H1 (cell line): ENCODE measurements around the gene GPS1. TPM values are rescaled to one million over a fixed set of nuclear protein-coding genes. Genes with fewer than 3 reads are reported as not detected.

Experiments used
- CTCF ChIA-PET: fragments of 300-600 bp; sonication (Branson Sonifier 250); formaldehyde crosslinking; loops from one replicate; lab custom pipeline; 2021; ENCODE audit not compliant: partially characterized antibody; lab: Charles Lee
- POLR2A ChIA-PET: fragments of 300-600 bp; sonication (Branson Sonifier 250); formaldehyde crosslinking; loops from one replicate; lab custom pipeline; 2021; ENCODE audit warnings: inconsistent platforms; ENCODE audit not compliant: partially characterized antibody; lab: Charles Lee
- DNase-seq, 2 experiments: peaks; one replicate each; pipeline versions ENCODE4 v3.0.0 to v3.0.0-alpha.2; 2010 to 2022; ENCODE audit warnings: low spot score in 2 of 2, low read depth in 1 of 2, mixed read lengths in 1 of 2
- FAIRE-seq: peaks from 2 replicates; lab custom pipeline; 2011; peaks lifted over from hg19 to GRCh38; lab: Jason Lieb, UNC
- H2AFZ ChIP-seq: 2 replicates; pipeline ENCODE4 v1.8.1; 2012; ENCODE audit warnings: low read length, inconsistent platforms
- H2AK5ac ChIP-seq: 2 replicates; pipeline ENCODE4 v1.6.1; 2013; ENCODE audit warnings: low read depth, low read length
- H2BK120ac ChIP-seq: replicated peaks from 2 replicates; pipeline ENCODE3; 2013; ENCODE audit warnings: low read depth, low read length, inconsistent platforms
- H2BK12ac ChIP-seq: 2 replicates; pipeline ENCODE4 v1.6.1; 2013; ENCODE audit warnings: low read depth, low read length
- H2BK15ac ChIP-seq: 2 replicates; pipeline ENCODE4 v1.6.1; 2013; ENCODE audit warnings: low read length
- H2BK20ac ChIP-seq: 2 replicates; pipeline ENCODE4 v1.6.1; 2013; ENCODE audit warnings: low read length
- H2BK5ac ChIP-seq: 2 replicates; pipeline ENCODE4 v1.6.1; 2013; ENCODE audit warnings: low read depth, low read length
- H3K14ac ChIP-seq: 2 replicates; pipeline ENCODE4 v1.6.1; 2013; ENCODE audit warnings: inconsistent platforms; ENCODE audit not compliant: insufficient read length
- H3K18ac ChIP-seq: 2 replicates; pipeline ENCODE4 v1.6.1; 2013; ENCODE audit warnings: low read length; ENCODE audit errors: extremely low read depth
- H3K23ac ChIP-seq: 2 replicates; pipeline ENCODE4 v1.6.1; 2013; ENCODE audit warnings: inconsistent platforms; ENCODE audit not compliant: insufficient read length
- H3K23me2 ChIP-seq: 2 replicates; pipeline ENCODE4 v1.6.1; 2013; ENCODE audit warnings: low read depth, low read length
- H3K27ac ChIP-seq: 2 replicates; pipeline ENCODE4 v1.6.1; 2011; ENCODE audit warnings: low read depth, low read length, inconsistent platforms
- H3K27me3 ChIP-seq, 4 experiments: replicated peaks in 1 of 4; 1 replicate in 1 of 4; 2 replicates in 3 of 4; pipeline versions ENCODE4 v1.6.1 to v1.8.1; 2011 to 2013; ENCODE audit warnings: low read length in 3 of 4, mild to moderate bottlenecking in 3 of 4, inconsistent platforms in 2 of 4, mixed read lengths in 2 of 4, moderate library complexity in 1 of 4; ENCODE audit not compliant: control insufficient read depth in 3 of 4, insufficient read depth in 3 of 4; ENCODE audit errors: extremely low read depth in 1 of 4
- H3K36me3 ChIP-seq, 4 experiments: 2 replicates each; pipeline versions ENCODE4 v1.6.1 to v1.8.1; 2011 to 2013; ENCODE audit warnings: mild to moderate bottlenecking in 4 of 4, low read length in 3 of 4, moderate library complexity in 2 of 4, control low read depth in 1 of 4, inconsistent platforms in 1 of 4; ENCODE audit not compliant: insufficient read depth in 4 of 4, control insufficient read depth in 2 of 4
- H3K4ac ChIP-seq: replicated peaks from 2 replicates; pipeline ENCODE3; 2013; ENCODE audit warnings: low read length, low read depth, mixed read lengths, inconsistent platforms; ENCODE audit not compliant: insufficient read length
- H3K4me1 ChIP-seq, 4 experiments: replicated peaks in 1 of 4; 1 replicate in 1 of 4; 2 replicates in 3 of 4; pipeline versions ENCODE4 v1.6.1 to v1.8.1; 2011 to 2013; ENCODE audit warnings: low read length in 3 of 4, inconsistent platforms in 2 of 4, mixed read lengths in 1 of 4; ENCODE audit not compliant: insufficient read depth in 4 of 4, control insufficient read depth in 3 of 4
- H3K4me2 ChIP-seq, 2 experiments: 2 replicates each; pipeline versions ENCODE4 v1.6.1 to v1.8.1; 2011 to 2013; ENCODE audit warnings: low read depth in 2 of 2, low read length in 2 of 2, control low read depth in 1 of 2, inconsistent platforms in 1 of 2, mild to moderate bottlenecking in 1 of 2; ENCODE audit not compliant: insufficient read depth in 1 of 2
- H3K4me3 ChIP-seq, 4 experiments: fragments of 200-600, 300-600 bp in 1 of 4; sonication (generic), shearing (Covaris generic), sonication (Bioruptor Twin) in 1 of 4; 2 replicates each; pipeline versions ENCODE4 v1.5.1 to v1.8.1; 2011 to 2016; ENCODE audit warnings: low read length in 4 of 4, low read depth in 3 of 4, control low read depth in 2 of 4, inconsistent platforms in 2 of 4, mild to moderate bottlenecking in 2 of 4, mixed read lengths in 1 of 4, moderate library complexity in 1 of 4; ENCODE audit not compliant: insufficient read depth in 2 of 4; ENCODE audit errors: extremely low read depth in 1 of 4
- H3K56ac ChIP-seq: replicated peaks from 2 replicates; pipeline ENCODE3; 2013; ENCODE audit warnings: low read depth, mild to moderate bottlenecking, mixed read lengths, low read length, inconsistent platforms; ENCODE audit not compliant: insufficient read length
- H3K79me1 ChIP-seq: 2 replicates; pipeline ENCODE4 v1.6.1; 2013; ENCODE audit warnings: low read depth, low read length, control low read depth
- H3K79me2 ChIP-seq, 2 experiments: 2 replicates each; pipeline versions ENCODE4 v1.6.1 to v1.8.1; 2012 to 2013; ENCODE audit warnings: low read length in 2 of 2, mild to moderate bottlenecking in 2 of 2, inconsistent platforms in 1 of 2; ENCODE audit not compliant: insufficient read depth in 2 of 2, control insufficient read depth in 1 of 2
- H3K9ac ChIP-seq, 4 experiments: replicated peaks in 1 of 4; 1 replicate in 1 of 4; 2 replicates in 3 of 4; pipeline versions ENCODE4 v1.6.1 to v1.8.1; 2011 to 2013; ENCODE audit warnings: low read depth in 3 of 4, low read length in 3 of 4, control low read depth in 2 of 4, mild to moderate bottlenecking in 2 of 4, moderate library complexity in 2 of 4, inconsistent platforms in 1 of 4; ENCODE audit errors: extremely low read depth in 1 of 4
- H3K9me3 ChIP-seq, 2 experiments: 2 replicates each; pipeline versions ENCODE4 v1.6.1 to v1.8.1; 2012 to 2013; ENCODE audit warnings: mild to moderate bottlenecking in 2 of 2, moderate library complexity in 2 of 2, control low read depth in 1 of 2, inconsistent platforms in 1 of 2, low read depth in 1 of 2, low read length in 1 of 2, mixed read lengths in 1 of 2; ENCODE audit not compliant: insufficient read depth in 2 of 2
- H4K20me1 ChIP-seq, 2 experiments: replicated peaks in 1 of 2; 2 replicates each; pipeline versions ENCODE3 to v1.8.1; 2011 to 2013; ENCODE audit warnings: inconsistent platforms in 2 of 2, low read length in 2 of 2, mild to moderate bottlenecking in 1 of 2; ENCODE audit not compliant: insufficient read depth in 2 of 2, control insufficient read depth in 1 of 2
- H4K5ac ChIP-seq: 2 replicates; pipeline ENCODE4 v1.6.1; 2013; ENCODE audit warnings: low read length, low read depth, mixed read lengths, inconsistent platforms; ENCODE audit not compliant: insufficient read length
- H4K8ac ChIP-seq: 2 replicates; pipeline ENCODE4 v1.8.0; 2013; ENCODE audit warnings: mild to moderate bottlenecking, moderate library complexity, low read length, inconsistent platforms; ENCODE audit not compliant: insufficient read depth; ENCODE audit errors: extremely low read depth
- H4K91ac ChIP-seq: replicated peaks from 2 replicates; pipeline ENCODE3; 2013; ENCODE audit warnings: low read length, mixed read lengths, inconsistent platforms; ENCODE audit not compliant: insufficient read length
- ATF3 ChIP-seq: IDR thresholded peaks from 2 replicates; pipeline ENCODE4 v1.6.1; 2011; ENCODE audit warnings: low read depth, mild to moderate bottlenecking, low read length; ENCODE audit not compliant: insufficient read depth
- CHD2 ChIP-seq: IDR thresholded peaks from 2 replicates; pipeline ENCODE4 v1.6.1; 2012; ENCODE audit warnings: low read length, improper control_type of control experiment
- CTCF ChIP-seq, 3 experiments: IDR thresholded peaks; 1 replicate in 2 of 3; 2 replicates in 1 of 3; pipeline versions ENCODE4 v1.5.1 to v1.6.1; 2011; ENCODE audit warnings: low read length in 3 of 3, mild to moderate bottlenecking in 3 of 3, inconsistent platforms in 2 of 3, low read depth in 1 of 3, moderate library complexity in 1 of 3; ENCODE audit not compliant: insufficient read depth in 1 of 3; ENCODE audit errors: control extremely low read depth in 1 of 3
- JUN ChIP-seq: IDR thresholded peaks from 2 replicates; pipeline ENCODE4 v1.6.1; 2011; ENCODE audit warnings: low read depth, mild to moderate bottlenecking, improper control_type of control experiment, low read length
- SP4 ChIP-seq: IDR thresholded peaks from 2 replicates; pipeline ENCODE4 v1.6.1; 2012; ENCODE audit warnings: low read length, inconsistent platforms
- TBP ChIP-seq: IDR thresholded peaks from 2 replicates; pipeline ENCODE4 v1.6.1; 2011; ENCODE audit warnings: low read depth, low read length, improper control_type of control experiment
- USF2 ChIP-seq: IDR thresholded peaks from 2 replicates; pipeline ENCODE4 v1.6.1; 2011; ENCODE audit warnings: low read length, improper control_type of control experiment
- YY1 ChIP-seq: IDR thresholded peaks from 2 replicates; pipeline ENCODE4 v1.6.1; 2011; ENCODE audit warnings: low read depth, mild to moderate bottlenecking, low read length
- WGBS, 2 experiments: shearing (Covaris generic) in 1 of 2; methylation state at CpG; one replicate each; pipeline versions ENCODE4 v1.1.6 to v1.1.7; 2013 to 2015; ENCODE audit warnings: low lambda C conversion rate in 2 of 2, mixed read lengths in 2 of 2, inconsistent platforms in 1 of 2, low coverage in 1 of 2, missing lambda C conversion rate in 1 of 2; ENCODE audit not compliant: insufficient replicate concordance in 2 of 2, insufficient coverage in 1 of 2, insufficient read length in 1 of 2; ENCODE audit errors: extremely low coverage in 1 of 2, missing lambda C conversion rate in 1 of 2; 5-methylcytosine and 5-hydroxymethylcytosine counted together
- polyA plus RNA-seq, 7 experiments: library from polyadenylated mRNA; depleted of rRNA in 3 of 7; stranded (reverse) in 5 of 7; unstranded in 2 of 7; fragments of >200 nt in 5 of 7; fragments of 200-250 nt in 2 of 7; gene quantifications; 1 replicate in 5 of 7; 2 replicates in 1 of 7; 4 replicates in 1 of 7; pipeline versions ENCODE4 v1.2.1 to v1.2.3, GENCODE V29; 2011 to 2013; ENCODE audit warnings: missing spikeins in 2 of 7, mixed read lengths in 2 of 7
- total RNA-seq: library from RNA; stranded (reverse); fragmentation: NEBNext Ultra II Directional; extraction: Animal tissue kit (Norgen Biotek cat#: 25700); gene quantifications from 2 replicates; pipeline ENCODE4 v1.2.1, GENCODE V29; 2021

Gene GPS1
- total and polyA plus RNA-seq, 2 of the 8 experiments (the other 6 are each of a cell fraction or from before 2014, with no cell fraction given) = 153 to 277 TPM

- Histone ChIP-seq H3K79me1 (peaks cover 3% of the 10 kb centered on the region), H2AFZ (no peak overlapping the region), H3K4ac (no peak overlapping the region), H2BK120ac (no peak overlapping the region), H4K8ac (no peak overlapping the region; the same call in 1 of the 2 replicates), H3K14ac (no peak overlapping the region), H4K20me1 (peaks cover 3 to 4% of the 10 kb centered on the region in 2 experiments), H2BK20ac (no peak overlapping the region), H2AK5ac (peak overlapping the region; percentile 82; the same call in 1 of the 2 replicates), H4K5ac (no peak overlapping the region), H3K56ac (no peak overlapping the region), H3K4me2 (no peak overlapping the region), H3K79me2 (no peaks in the 10 kb centered on the region), H3K18ac (no peak overlapping the region; the same call in 1 of the 2 replicates), H3K9me3 (no peaks in the 10 kb centered on the region), H3K27ac (no peak overlapping the region), H3K36me3 (no peaks in the 10 kb centered on the region), H2BK15ac (0 out of 2 replicates have a peak overlapping the region, but pooled peaks have one; percentile 5), H3K4me1 (peaks cover 0 to 1% (median 0%) of the 10 kb centered on the region in 4 experiments; a peak in 1 of 7 replicates), H2BK5ac (peak overlapping the region; percentile 60; the same call in 1 of the 2 replicates), H3K27me3 (no peaks in the 10 kb centered on the region), H3K9ac (peak overlapping the region in 1 of 4 experiments; percentile 29; a peak in 1 of 7 replicates), H4K91ac (no peak overlapping the region), H2BK12ac (peak overlapping the region; percentile 50; the same call in 1 of the 2 replicates), H3K4me3 (no peak overlapping the region), H3K23me2 (0 out of 2 replicates have a peak, but pooled peaks cover 1% of the 10 kb centered on the region), H3K23ac (peak overlapping the region; percentile 89)
- WGBS, 2 experiments = 94% methylated on average over 22 of the region's 30 CpGs; no CpG with 5 or more reads in 1 of the 2 experiments
- POLR2A ChIA-PET = interaction anchor here (1.8 kb wide), 1 partner anchor 11 kb away, joined by 9 read pairs; no protein-coding TSS in a partner anchor
- DNase-seq (no peak), FAIRE-seq (no peak)
- CTCF ChIA-PET = interaction anchor here (0.8 to 4.0 kb wide), 3 partner anchors 10 to 14 kb away, joined by 4 to 29 read pairs (median 7); no protein-coding TSS in a partner anchor
- TF ChIP-seq CHD2 (no peak), SP4 (no peak), JUN (no peak), USF2 (no peak), CTCF (IDR thresholded peaks at IDR 0.05; ENCODE audit: control extremely low read depth in 1 of 3, insufficient read depth in 1 of 3, low read depth in 1 of 3, low read length in 3 of 3) (no peak), YY1 (no peak), TBP (no peak), ATF3 (no peak)
Measured at GRCh38 chr17:82005701-82006348, 45.9 kb upstream of the GPS1 start.
